ENCODE data around the gene MYNN.

The MYNN gene

DNA sequence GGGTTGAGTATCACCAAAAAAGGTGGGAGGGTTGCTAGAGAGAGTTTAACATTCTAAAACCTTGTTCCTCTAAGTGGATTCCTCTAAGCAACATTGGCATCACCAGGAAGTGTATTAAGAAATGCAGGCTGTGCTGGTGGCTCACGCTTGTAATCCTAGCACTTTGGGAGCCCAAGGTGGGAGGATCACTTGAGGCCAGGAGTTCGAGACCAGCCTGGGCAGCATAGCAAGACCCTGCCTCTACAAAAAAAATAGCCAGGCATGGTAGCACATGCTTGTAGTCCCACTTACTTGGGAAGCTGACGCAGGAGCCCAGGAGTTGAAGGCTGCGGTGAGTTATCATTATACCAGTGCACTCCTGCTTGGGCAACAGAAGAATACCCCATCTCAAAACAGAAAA lies 4.6 kb downstream of the MYNN start:
- DNase-seq (ENCODE audit: low read depth): no peak

DNA sequence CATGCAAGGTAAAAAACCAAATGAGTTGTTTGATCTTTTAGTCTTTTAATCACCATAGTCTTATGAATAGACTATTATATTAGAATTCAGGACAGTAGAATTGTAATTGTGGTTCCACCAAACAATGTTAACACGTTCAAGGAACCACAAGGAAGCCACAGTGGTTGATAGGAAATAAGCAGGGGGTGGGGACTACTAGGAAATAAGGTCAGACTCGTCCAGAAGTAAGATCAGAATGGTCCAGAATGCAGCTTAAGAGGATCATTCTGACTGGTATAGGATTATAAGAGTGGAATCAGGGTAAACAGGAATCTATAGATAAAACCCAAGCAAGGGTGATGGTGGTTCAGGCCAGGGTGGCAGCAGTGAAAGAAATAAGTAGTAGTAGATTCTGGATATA lies 7.5 kb downstream of the MYNN start:
- DNase-seq (ENCODE audit: low read depth): no peak

DNA sequence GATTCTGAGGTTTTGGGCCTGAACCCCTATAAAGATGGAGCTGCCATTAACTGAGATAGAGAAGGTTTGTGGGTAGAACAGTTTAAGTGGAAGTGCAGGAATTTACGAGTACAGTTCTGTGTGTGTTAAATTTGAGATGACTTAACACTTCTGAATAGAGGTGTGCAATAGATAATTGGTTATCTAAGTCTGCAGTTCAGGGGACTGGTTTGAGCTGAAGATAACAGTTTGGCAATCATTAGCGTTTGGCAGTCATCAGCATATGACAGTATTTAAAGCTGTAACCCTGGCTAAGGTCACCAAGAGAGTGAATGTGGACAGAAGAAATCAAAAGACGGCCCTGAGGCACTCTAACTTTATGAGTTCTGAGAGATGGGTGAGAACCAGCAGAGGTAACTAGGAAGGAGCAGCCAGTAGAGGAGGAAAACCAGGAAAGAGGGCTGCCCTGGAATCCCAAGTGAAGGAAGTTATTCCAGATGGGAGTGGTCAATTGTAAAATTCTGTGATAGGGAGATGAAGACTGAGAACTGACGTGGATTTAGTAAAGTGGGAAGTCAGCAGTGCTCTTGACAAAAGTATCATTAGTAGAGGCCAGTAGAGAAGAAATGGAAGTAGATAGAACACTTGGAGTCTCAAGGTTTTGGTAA lies 8.1 kb downstream of the MYNN start:
- DNase-seq (ENCODE audit: low read depth): no peak

DNA sequence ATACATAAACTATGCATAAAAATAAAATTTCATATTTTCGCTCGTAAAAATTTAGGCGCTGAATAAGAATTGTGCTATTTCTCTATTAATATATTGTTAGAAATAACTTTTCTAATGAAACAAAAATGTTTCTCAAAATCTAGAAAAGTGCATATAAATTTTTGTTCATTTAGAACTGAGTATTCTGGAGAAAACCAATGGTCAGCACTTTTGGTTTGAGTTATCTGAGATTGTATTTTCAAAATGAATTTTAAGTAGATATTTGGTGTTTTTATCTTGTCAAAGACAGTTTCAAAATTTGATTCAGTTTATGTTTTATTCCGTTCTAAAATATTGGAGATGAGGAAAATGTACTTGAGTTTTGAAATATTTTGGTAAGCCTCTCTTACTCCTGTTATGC lies 13.9 kb downstream of the MYNN start:
- DNase-seq (ENCODE audit: low read depth): no peak

DNA sequence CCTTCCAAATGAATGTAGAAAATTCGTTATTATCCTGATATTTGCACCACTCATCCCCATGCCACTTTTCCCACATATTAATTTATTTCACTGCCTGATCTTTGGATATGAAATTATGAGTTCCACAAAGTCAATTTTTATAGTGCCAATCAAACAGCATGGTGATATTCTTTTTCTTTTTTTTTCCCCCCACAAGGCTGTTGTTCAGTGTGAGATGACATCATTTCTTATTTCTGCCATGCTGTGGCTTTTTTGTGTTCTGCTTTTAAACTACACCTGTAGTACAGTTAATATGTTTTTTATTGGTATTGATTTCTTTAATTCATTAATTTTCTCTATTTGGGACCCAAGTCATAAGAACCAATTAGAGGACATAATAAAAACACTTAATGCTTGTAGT lies 14.6 kb downstream of the MYNN start:
- DNase-seq (ENCODE audit: low read depth): no peak

DNA sequence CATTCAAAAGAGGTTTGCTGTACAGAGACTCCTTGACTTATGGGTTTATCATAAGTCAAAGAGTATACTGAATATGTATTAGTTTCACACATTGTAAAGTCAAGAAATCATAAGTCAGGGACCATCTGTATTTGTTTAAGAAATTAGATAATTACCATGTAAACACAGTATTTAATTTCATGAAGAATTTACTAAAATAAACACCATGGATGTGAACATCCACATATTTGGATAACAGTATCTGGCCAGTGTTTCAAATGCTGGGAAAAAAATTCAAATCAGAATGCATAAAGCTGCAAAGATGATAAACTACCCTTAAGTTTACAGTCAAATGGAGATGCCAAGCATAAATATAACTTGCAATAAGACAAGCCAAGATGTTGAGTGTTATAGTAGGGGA lies 17.0 kb downstream of the MYNN start:
- no peak for DNase-seq (ENCODE audit: low read depth)

DNA sequence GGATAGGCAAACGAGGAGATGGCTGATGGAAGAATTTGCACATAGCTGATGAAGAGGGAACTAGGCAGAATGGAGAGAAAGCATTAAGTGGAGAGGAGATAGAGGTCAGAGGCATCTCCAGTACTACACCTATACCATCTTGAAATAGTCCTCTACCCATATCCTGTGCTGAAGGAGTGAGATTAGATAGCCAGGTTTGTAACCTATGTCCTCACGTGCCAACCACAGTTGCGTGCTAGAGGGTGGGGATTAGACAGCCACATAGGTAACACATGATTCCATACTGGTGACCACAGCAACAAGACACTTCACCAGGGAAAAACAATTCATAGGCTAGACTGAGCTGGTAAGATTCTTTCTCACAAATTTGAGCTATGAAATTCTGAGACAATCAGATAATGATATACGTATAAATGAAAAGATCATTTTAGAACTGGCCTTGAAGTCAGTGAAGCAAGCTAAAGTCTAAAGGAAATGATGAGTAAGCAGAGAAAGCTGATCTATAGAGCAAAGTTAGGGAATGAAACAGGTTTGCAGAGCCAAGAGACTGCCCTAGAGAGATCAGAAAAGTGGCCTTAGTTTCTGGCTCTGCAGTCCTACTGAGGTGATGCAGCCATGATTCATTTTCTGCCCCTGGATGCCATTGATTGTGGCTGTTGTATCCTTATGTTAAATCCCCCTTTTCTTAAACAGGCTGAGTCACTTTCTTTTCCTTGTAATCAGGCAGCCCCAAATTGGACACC lies 17.7 kb downstream of the MYNN start:
- DNase-seq (ENCODE audit: low read depth): no peak

DNA sequence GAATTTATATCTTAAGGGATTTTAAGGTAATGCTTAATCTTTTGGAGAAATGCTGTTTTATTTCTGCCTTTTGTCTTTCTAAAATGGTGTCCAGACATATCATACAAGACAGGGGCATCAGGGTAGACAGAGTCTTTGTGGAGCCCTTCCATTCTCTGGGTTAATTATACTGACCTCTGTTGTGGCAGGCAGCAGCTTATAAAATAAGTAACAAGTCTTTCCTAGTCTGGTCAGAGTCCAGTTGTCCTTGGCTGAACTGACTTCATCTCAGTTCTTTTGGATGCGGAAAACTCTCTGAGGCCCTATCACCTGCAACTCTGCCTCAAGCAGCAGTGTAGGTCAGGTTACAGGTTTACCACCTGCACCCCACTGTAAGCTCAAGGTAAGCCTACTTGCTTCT lies 19.2 kb downstream of the MYNN start:
- no peak for DNase-seq (ENCODE audit: low read depth)

DNA sequence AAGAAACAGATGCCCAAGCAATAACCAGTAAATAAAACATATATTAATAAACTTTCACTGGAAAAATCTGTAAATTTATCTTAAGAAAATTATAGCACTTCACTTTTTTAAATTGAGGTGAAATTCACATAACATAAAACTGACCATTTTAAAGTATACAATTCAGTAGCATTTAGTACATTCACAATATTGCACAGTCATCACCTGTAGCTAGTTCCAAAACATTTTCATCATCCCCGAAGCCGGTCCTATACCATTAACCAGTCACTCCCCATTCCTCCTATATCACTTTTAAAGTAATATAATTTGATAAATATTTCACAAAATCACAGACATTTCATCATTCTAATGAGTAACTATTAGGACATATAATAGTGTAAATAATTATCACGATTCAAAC lies 31.5 kb downstream of the MYNN start:
- DNase-seq (ENCODE audit: low read depth): no peak

DNA sequence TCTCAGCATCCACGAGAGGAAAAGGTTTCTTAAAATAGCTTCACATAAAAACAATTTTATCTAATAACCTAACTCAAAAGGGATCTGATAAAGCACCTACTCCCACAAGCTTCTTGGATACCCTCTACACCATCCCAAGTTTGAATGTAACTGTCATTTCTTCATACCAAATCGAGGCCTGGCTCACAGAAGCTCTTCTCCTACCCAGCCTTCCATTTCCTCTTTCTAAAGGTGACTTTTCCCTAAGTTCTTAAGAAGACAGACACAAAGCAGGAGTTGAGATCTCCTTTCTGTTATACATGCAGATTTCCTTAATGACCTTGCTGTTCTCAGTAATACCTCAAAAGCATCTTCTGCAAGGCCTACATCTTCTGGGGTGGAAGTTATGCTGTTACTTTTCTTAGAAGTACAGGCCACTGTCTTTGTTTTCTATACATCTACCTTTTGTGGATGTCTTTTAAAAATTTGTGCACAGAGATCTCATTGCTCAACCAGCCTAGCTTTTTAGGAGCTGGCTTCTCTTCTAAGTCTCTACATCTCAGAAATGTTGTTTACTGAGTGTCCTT lies 36.1 kb downstream of the MYNN start:
- no peak for DNase-seq (ENCODE audit: low read depth)

DNA sequence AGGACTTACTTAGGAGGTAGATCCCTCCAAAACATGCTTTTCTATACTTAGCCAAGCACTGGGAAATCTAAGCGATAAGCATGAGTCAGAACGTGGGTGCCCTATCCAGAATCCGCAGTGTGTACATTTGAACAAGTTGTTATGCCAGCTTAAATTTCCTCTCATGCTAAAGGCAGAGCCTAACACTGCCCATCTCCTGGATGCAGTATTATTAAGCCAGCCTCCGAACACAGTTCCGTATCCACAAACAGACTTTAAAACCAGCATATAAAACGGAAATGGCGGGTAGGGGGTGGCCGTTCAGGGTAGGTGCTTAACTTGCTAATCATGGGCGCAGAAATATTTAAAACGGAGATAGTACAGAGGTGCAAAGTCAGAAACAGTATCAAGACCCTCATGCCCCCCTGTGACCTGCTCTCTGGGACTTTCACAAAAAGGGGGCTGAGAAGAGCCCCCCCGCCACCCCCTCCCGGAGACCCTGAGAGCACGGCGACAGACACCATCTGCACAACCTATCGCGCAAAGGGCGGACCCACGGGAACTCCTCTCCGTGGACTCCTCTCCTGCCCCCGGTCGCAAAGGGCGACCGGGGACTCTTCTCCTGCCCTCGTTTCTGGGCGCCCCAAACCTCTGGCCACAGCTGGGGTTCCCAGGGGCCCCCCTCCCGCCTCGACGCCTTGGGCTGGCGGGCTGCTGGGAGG lies 38.6 kb downstream of the MYNN start:
- no peak for DNase-seq (ENCODE audit: low read depth)

DNA sequence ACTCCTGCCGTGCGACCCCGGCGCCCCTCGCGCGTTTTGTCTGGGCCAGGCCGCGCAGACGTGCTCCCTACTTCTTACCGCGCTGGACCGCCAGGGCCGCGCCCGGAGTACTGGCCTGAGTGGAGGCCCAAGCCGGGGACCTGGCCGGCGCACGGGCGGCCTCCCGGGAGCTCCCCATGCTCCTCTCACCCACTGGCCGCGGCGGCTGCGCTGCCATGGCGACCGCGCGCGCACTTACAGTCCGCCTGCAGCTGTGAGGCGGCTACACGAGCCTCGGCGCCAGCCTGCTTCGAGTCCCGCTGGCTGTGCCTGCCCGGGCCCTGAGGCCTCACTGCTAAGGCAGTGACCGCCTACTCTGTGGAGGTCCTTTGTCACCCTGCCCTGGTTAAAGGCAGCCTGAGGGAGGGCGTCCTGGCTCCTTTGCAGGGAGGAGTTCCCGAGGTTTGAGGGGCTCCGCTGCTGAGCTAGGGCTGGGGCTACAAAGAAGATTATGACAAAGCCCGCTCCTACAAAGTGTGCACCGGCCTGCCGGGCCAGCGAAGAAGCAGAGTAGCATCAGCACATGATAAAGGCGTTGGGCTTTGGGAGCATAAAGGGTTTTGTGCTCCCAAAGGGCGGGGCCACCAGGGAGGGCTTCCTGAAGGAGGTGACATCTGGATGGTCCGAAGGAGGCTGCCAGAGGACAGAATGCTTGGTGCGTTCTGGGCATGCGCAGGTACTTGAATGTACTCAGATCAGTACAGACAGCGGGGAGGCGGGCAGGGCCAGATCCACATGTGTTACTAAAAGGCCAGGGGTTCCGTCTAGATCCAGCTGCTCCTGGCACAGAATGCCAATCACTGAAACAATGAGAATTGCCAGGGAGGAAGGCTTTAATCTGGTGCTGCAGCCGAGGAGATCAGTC lies 39.4 kb downstream of the MYNN start, which contains the start of the genes LRRC34 and LRRIQ4:
Gene LRRC34, minus strand, starts transcription at position 573 of the 904 bp plus-strand sequence. Its CDS starts 356 bp downstream, at position 217.
Gene LRRIQ4, plus strand, starts transcription at position 539 of the 904 bp plus-strand sequence. CDS start 9,052 bp downstream, outside the sequence.
- peak; percentile 53 for DNase-seq (ENCODE audit: low read depth)

DNA sequence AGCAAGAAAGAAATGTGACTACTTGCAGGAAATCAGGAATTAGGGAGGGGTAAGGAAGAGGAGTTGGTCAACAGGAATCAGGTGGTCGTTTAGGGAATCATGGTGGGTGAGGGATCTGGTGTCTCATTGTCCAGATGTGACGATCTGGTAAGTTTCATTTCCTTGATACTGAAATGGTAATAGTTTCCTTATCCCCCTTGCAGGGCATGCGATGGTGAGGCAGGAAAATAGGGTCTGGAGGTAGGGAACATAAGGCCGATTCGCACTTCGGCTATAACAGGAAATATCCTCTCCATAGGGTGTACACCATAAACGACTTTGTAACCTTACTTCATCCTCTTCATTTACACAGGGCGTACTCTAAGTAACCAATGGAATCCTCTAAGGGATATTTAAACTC lies 40.1 kb downstream of the MYNN start:
- DNase-seq (ENCODE audit: low read depth): no peak

DNA sequence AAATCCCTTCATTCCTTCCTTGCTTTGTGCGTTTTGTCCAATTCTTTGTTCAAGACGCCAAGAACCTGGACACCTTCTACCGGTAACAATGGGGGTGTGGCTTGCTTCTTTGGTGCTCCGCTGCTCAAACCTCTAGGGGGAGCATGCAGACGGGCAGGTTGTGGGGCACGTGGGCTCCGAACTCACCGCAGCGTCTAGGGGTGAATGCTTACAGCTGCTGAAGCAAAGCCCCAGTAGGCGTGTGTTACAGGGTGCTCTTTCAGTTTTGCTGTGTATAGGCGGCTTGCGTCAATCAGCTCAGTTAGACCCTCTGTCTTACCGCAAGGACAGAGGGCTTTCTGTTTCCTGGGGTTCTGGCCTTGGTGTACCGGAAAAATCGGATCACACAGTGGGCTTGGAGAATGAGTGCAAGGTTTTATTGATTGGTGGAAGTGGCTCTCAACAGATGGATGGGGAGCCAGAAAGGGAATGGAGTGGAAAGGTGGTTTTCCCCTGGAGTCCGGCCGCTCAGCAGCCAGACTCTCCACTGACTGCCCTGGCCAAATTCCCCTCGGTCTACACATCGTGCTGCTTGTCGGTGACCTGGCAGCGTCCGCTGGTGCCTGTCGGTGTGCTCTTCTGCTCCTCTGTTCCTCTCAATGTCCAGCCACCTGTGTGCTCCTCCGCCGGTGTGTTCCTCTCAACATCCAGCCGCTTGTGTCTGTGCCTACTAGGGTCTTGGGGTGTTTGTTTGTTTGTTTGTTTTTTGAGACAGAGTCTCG lies 40.7 kb downstream of the MYNN start:
- peak; percentile 39 for DNase-seq (ENCODE audit: low read depth)

DNA sequence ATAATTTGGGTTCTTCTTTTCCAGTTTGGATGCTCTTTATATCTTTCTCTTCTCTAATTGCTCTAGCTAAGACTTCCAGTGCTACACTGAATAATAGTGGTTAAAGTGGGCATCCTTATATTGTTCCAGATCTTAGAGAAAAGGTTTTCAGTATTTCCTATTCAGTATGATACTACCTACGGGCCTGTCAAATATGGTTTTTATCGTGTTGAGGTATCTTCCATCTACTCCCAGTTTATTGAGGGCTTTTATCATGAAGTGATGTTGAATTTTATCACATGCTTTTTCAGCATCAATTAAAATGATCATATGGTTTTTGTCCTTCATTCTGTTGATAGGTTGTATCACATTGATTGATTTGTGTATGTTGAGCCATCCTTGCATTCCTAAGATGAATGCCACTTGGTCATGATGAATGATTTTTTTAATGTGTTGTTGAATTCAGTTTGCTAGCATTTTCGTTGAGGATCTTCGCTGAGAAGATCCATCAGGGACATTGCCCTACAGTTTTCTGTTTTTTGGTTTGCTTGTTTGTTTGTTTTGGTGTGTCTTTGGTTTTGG lies 42.5 kb downstream of the MYNN start:
- DNase-seq (ENCODE audit: low read depth): no peak

DNA sequence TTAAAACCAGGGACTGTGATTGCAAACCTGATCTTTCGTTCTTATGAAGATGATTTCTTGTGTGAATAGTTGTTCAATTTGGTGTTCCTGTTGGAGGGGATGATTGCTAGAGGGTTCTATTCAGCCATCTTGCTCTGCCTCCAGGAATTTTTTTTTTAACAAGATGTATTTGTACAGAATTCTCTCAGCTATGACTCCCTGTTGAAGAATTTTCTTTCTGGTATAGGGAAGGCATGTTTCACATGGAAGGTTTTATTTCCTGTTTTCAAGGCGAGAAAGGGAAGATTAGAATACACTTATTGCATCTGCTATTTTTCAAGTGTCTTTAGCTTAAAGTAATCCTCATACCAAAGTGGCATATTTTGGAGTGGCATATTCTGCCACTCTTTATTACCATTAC lies 45.1 kb downstream of the MYNN start:
- no peak for DNase-seq (ENCODE audit: low read depth)

DNA sequence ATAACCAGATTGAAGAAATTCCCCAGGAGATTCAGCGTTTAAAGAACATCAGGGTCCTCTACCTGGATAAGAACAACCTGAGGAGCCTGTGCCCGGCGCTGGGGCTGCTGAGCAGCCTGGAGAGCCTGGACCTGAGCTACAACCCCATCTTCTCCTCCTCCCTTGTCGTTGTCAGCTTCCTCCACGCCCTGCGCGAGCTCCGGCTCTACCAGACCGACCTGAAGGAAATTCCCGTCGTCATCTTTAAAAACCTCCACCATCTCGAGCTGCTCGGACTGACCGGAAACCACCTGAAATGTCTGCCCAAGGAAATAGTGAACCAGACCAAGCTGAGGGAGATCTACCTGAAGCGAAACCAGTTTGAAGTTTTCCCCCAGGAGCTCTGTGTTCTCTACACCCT lies 48.9 kb downstream of the MYNN start:
- no peak for DNase-seq (ENCODE audit: low read depth)

DNA sequence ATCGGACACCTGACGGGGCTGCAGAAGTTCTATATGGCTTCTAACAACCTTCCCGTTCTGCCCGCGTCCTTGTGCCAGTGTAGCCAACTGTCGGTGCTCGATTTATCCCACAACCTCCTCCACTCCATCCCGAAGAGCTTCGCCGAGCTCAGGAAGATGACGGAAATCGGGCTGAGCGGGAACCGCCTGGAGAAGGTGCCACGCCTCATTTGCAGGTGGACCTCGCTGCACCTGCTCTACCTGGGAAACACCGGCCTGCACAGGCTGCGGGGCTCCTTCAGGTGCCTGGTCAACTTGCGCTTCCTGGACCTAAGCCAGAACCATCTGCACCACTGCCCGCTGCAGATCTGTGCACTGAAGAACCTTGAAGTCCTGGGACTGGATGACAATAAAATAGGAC lies 49.3 kb downstream of the MYNN start:
- no peak for DNase-seq (ENCODE audit: low read depth)

DNA sequence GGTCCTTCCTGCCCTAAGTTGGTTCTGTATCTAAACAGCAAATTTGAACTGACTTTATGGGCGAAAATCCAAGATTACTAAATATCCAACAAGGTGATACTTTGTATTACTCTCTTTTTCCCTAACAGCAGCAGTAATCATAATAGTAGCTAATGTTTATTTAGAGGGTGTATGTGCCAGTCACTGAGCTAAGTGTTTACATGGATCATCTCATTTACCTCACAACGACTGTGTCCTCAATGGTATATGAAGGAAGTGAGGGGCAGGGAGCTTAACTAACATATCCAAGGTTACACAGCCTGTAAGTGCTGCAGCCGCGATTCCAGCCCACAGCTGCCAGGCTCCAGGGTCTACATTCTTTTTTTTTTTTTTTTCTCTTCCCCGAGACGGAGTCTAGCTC lies 49.8 kb downstream of the MYNN start:
- DNase-seq (ENCODE audit: low read depth): no peak

DNA sequence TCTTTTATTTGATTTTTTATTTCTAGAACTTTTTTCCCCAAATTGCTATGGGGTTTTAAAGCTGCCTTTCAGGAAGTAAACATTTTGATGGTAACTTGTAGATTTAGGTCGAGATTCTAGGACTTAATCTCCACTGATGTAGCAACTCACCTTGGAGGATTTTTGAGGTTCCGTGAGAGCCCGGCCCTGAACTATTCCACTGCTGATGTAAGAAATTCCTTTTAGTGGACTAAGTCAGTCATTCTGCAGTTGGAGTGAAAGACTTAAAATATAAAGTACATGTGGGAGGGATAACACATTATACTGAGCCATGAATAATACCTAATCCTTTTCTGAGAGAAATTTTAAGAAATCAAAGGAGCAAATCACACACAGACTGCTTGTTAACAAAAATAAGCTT lies 52.1 kb downstream of the MYNN start:
- no peak for DNase-seq (ENCODE audit: low read depth)

DNA sequence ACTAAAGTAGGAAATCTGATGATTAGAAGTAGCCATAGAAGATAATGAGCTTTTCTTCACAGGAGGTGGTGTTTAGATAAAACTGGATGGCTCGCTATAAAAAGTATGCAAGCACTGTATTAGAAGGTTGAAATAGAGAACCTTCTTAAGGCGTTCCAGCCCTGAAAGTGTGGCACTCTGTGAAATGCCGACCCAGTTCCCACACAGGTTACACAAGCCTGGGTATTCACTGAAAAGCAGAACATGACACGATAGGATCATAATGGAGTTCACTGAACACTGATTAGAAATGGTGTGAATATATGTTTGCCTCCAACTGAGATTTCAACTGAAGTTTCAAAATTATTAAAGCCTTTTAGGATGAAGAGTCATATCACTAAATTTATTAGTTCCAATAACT lies 54.5 kb downstream of the MYNN start:
- DNase-seq (ENCODE audit: low read depth): no peak
